AG09309 (cell line): Measurements from ENCODE around the gene TMEM54.

Source experiments
- DNase-seq: peaks from one replicate; pipeline ENCODE4 v3.0.0-alpha.2; 2010; ENCODE audit warnings: low read depth
- H3K4me3 ChIP-seq: 2 replicates; pipeline ENCODE4 v1.5.1; 2011; ENCODE audit warnings: mild to moderate bottlenecking, low read depth, low read length, moderate library complexity; ENCODE audit not compliant: control insufficient read depth
- CTCF ChIP-seq: IDR thresholded peaks from 2 replicates; pipeline ENCODE4 v1.5.1; 2011; ENCODE audit warnings: mild to moderate bottlenecking, low read depth, low read length, inconsistent platforms; ENCODE audit not compliant: insufficient read depth, control insufficient read depth; ENCODE audit errors: missing control alignments

Gene TMEM54

DNA sequence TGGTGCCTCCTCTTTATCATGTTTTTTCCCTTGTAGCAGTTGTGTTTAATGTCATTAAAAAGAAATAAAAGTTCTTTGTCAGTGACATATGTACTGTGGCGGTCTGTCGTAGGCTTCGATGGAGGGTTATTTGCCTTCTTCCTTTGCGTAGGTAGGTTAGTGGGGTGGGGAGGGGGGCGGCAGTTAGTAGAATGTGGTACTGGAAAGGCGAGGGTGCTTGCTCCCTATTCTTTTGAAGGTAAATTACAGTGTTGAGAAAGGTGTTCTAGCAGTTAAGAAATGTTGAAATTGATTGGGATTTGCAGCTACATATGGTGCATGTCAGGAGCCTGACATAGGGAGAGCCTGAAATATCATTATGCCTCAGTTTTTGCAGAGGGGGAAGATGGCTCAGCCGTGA lies 42.4 kb downstream of the TMEM54 start:
- TF ChIP-seq CTCF: no peak
- no peak overlapping the region for H3K4me3 ChIP-seq
- DNase-seq: no peak

DNA sequence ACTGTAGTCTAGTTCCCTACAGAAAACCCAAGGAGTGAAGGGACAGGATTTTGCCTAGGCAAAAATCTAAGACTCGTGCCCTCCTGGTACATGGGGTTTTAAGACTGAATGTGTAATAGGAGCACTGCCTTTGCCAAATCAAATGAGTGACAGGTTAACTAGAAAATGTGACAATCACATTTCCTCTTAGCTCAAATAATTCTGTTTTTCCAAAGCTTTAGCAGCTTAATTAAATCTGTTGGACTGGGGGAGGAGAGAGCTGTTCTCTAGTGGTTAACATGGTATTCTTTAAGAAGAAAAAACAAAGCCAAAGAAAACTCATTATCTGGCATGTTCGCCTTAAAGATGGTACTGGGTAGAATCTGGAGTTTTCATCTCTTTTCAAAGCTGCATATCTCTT lies 43.1 kb downstream of the TMEM54 start:
- no peak overlapping the region for H3K4me3 ChIP-seq
- TF ChIP-seq CTCF: no peak
- no peak for DNase-seq

- H3K4me3 ChIP-seq: no peak overlapping the region
- no peak for TF ChIP-seq CTCF
- DNase-seq: no peak
These were observed 45.1 kb downstream of the TMEM54 start for GRCh38 chr1:32855861-32856617.

- no peak for DNase-seq
- no peak for TF ChIP-seq CTCF
- no peak overlapping the region for H3K4me3 ChIP-seq
These were observed 52.7 kb downstream of the TMEM54 start for GRCh38 chr1:32848354-32849063.
